ENCODE data around the gene KLHL28. TPM values are rescaled to one million over a fixed set of nuclear protein-coding genes. Genes with fewer than 3 reads are reported as not detected.

Gene KLHL28
- total RNA-seq, 4 donors from 2014 or later, result 7.6 to 10.8 (median 8.9) TPM

GRCh38 chr14:44956866-44957265 is 4.9 kb downstream of the KLHL28 start:
- Histone ChIP-seq H3K4me3 (no peak overlapping the region), H3K4me1 (peaks cover 19 to 48% (median 42%) of the 10 kb centered on the region in 4 donors), H3K27me3 (no peaks in the 10 kb centered on the region), H3K9me3 (no peaks in the 10 kb centered on the region), H3K27ac (replicated peaks in 1 of 4) (no peak overlapping the region), H3K36me3 (peaks cover 0 to 5% (median 0%) of the 10 kb centered on the region in 4 donors)
- DNase-seq (ENCODE audit: extremely low spot score), result no peak
- intact Hi-C loops (cut with DNase I), result no loop called here
- 99% methylated on average over 3 of the region's 3 CpGs for WGBS
- TF ChIP-seq POLR2AphosphoS5 (IDR thresholded peaks at IDR 0.05) (no peak), EP300 (IDR thresholded peaks at IDR 0.05) (no peak), CTCF (IDR thresholded peaks at IDR 0.05) (no peak), POLR2A (IDR thresholded peaks at IDR 0.05; ENCODE audit: low read depth) (no peak)

- TF ChIP-seq CTCF (IDR thresholded peaks at IDR 0.05), result no peak
- Histone ChIP-seq H3K9me3 (no peaks in the 10 kb centered on the region), H3K27ac (replicated peaks in 1 of 4) (no peak overlapping the region), H3K4me3 (no peak overlapping the region), H3K27me3 (no peaks in the 10 kb centered on the region), H3K36me3 (peaks cover 0 to 5% (median 2%) of the 10 kb centered on the region in 4 donors), H3K4me1 (peaks cover 16 to 51% (median 39%) of the 10 kb centered on the region in 4 donors)
- 79% methylated on average over 3 of the region's 3 CpGs for WGBS
- intact Hi-C loops (cut with DNase I), result no loop called here
- DNase-seq (ENCODE audit: extremely low spot score), result no peak
Measured at GRCh38 chr14:44955528-44955927, 6.2 kb downstream of the KLHL28 start.

- Histone ChIP-seq H3K4me3 (no peak overlapping the region), H3K4me1 (peaks cover 8 to 45% (median 32%) of the 10 kb centered on the region in 4 donors), H3K27me3 (no peaks in the 10 kb centered on the region), H3K27ac (replicated peaks in 1 of 4) (no peak overlapping the region), H3K36me3 (peaks cover 0 to 5% (median 2%) of the 10 kb centered on the region in 4 donors), H3K9me3 (no peaks in the 10 kb centered on the region)
- TF ChIP-seq EP300 (IDR thresholded peaks at IDR 0.05) (no peak), POLR2AphosphoS5 (IDR thresholded peaks at IDR 0.05) (no peak), POLR2A (IDR thresholded peaks at IDR 0.05; ENCODE audit: low read depth) (no peak), CTCF (IDR thresholded peaks at IDR 0.05) (no peak)
- WGBS, result 97% methylated on average over 3 of the region's 3 CpGs
- no peak for DNase-seq (ENCODE audit: extremely low spot score)
- intact Hi-C loops (cut with DNase I), result no loop called here
Measured at GRCh38 chr14:44954750-44955149, 7.0 kb downstream of the KLHL28 start.

GRCh38 chr14:44952391-44953110 is 9.2 kb downstream of the KLHL28 start:
- H3K36me3 ChIP-seq, result peaks cover 0 to 5% (median 2%) of the 10 kb centered on the region in 4 donors
- peaks cover 0 to 24% (median 12%) of the 10 kb centered on the region in 4 donors for H3K4me1 ChIP-seq
- WGBS, result 88% methylated on average over 4 of the region's 4 CpGs
- DNase-seq (ENCODE audit: extremely low spot score), result no peak
- no peaks in the 10 kb centered on the region for H3K9me3 ChIP-seq
- H3K27ac ChIP-seq (replicated peaks in 1 of 4), result no peak overlapping the region
- H3K4me3 ChIP-seq, result no peak overlapping the region
- intact Hi-C loops (cut with DNase I), result no loop called here
- no peaks in the 10 kb centered on the region for H3K27me3 ChIP-seq
- TF ChIP-seq CTCF (IDR thresholded peaks at IDR 0.05), result no peak
- TF ChIP-seq POLR2A (IDR thresholded peaks at IDR 0.05; ENCODE audit: low read depth), result no peak
- TF ChIP-seq EP300 (IDR thresholded peaks at IDR 0.05), result no peak
- TF ChIP-seq POLR2AphosphoS5 (IDR thresholded peaks at IDR 0.05), result no peak

- H3K9me3 ChIP-seq, result peaks cover 0 to 7% (median 4%) of the 10 kb centered on the region in 4 donors
- WGBS, result 88% methylated on average over 2 of the region's 2 CpGs
- TF ChIP-seq CTCF (IDR thresholded peaks at IDR 0.05) (no peak), EP300 (IDR thresholded peaks at IDR 0.05) (no peak), POLR2AphosphoS5 (IDR thresholded peaks at IDR 0.05) (no peak), POLR2A (IDR thresholded peaks at IDR 0.05; ENCODE audit: low read depth) (no peak)
- intact Hi-C loops (cut with DNase I), result no loop called here
- H3K27ac ChIP-seq (replicated peaks in 1 of 4), result no peak overlapping the region
- H3K36me3 ChIP-seq, result peaks cover 0 to 8% (median 2%) of the 10 kb centered on the region in 4 donors
- DNase-seq (ENCODE audit: extremely low spot score), result no peak
- no peaks in the 10 kb centered on the region for H3K27me3 ChIP-seq
- peaks cover 0 to 14% (median 8%) of the 10 kb centered on the region in 4 donors for H3K4me1 ChIP-seq
- no peak overlapping the region for H3K4me3 ChIP-seq
Measured at GRCh38 chr14:44951051-44951450, 10.7 kb downstream of the KLHL28 start.

Data from esophagus muscularis mucosa (tissue), 4 donors.